H1 (cell line): ENCODE data around the gene UBAP2. TPM values are rescaled to one million over a fixed set of nuclear protein-coding genes. Genes with fewer than 3 reads are reported as not detected.

ENCODE experiments used
- CTCF ChIA-PET: fragments of 300-600 bp; sonication (Branson Sonifier 250); formaldehyde crosslinking; loops from one replicate; lab custom pipeline; 2021; ENCODE audit not compliant: partially characterized antibody; lab: Charles Lee
- POLR2A ChIA-PET: fragments of 300-600 bp; sonication (Branson Sonifier 250); formaldehyde crosslinking; loops from one replicate; lab custom pipeline; 2021; ENCODE audit warnings: inconsistent platforms; ENCODE audit not compliant: partially characterized antibody; lab: Charles Lee
- DNase-seq, 2 experiments: peaks; one replicate each; pipeline versions ENCODE4 v3.0.0 to v3.0.0-alpha.2; 2010 to 2022; ENCODE audit warnings: low spot score in 2 of 2, low read depth in 1 of 2, mixed read lengths in 1 of 2
- FAIRE-seq: peaks from 2 replicates; lab custom pipeline; 2011; peaks lifted over from hg19 to GRCh38; lab: Jason Lieb, UNC
- H2AFZ ChIP-seq: 2 replicates; pipeline ENCODE4 v1.8.1; 2012; ENCODE audit warnings: low read length, inconsistent platforms
- H2AK5ac ChIP-seq: 2 replicates; pipeline ENCODE4 v1.6.1; 2013; ENCODE audit warnings: low read depth, low read length
- H2BK120ac ChIP-seq: replicated peaks from 2 replicates; pipeline ENCODE3; 2013; ENCODE audit warnings: low read depth, low read length, inconsistent platforms
- H2BK12ac ChIP-seq: 2 replicates; pipeline ENCODE4 v1.6.1; 2013; ENCODE audit warnings: low read depth, low read length
- H2BK15ac ChIP-seq: 2 replicates; pipeline ENCODE4 v1.6.1; 2013; ENCODE audit warnings: low read length
- H2BK20ac ChIP-seq: 2 replicates; pipeline ENCODE4 v1.6.1; 2013; ENCODE audit warnings: low read length
- H2BK5ac ChIP-seq: 2 replicates; pipeline ENCODE4 v1.6.1; 2013; ENCODE audit warnings: low read depth, low read length
- H3K14ac ChIP-seq: 2 replicates; pipeline ENCODE4 v1.6.1; 2013; ENCODE audit warnings: inconsistent platforms; ENCODE audit not compliant: insufficient read length
- H3K18ac ChIP-seq: 2 replicates; pipeline ENCODE4 v1.6.1; 2013; ENCODE audit warnings: low read length; ENCODE audit errors: extremely low read depth
- H3K23ac ChIP-seq: 2 replicates; pipeline ENCODE4 v1.6.1; 2013; ENCODE audit warnings: inconsistent platforms; ENCODE audit not compliant: insufficient read length
- H3K23me2 ChIP-seq: 2 replicates; pipeline ENCODE4 v1.6.1; 2013; ENCODE audit warnings: low read depth, low read length
- H3K27ac ChIP-seq: 2 replicates; pipeline ENCODE4 v1.6.1; 2011; ENCODE audit warnings: low read depth, low read length, inconsistent platforms
- H3K27me3 ChIP-seq, 4 experiments: replicated peaks in 1 of 4; 1 replicate in 1 of 4; 2 replicates in 3 of 4; pipeline versions ENCODE4 v1.6.1 to v1.8.1; 2011 to 2013; ENCODE audit warnings: low read length in 3 of 4, mild to moderate bottlenecking in 3 of 4, inconsistent platforms in 2 of 4, mixed read lengths in 2 of 4, moderate library complexity in 1 of 4; ENCODE audit not compliant: control insufficient read depth in 3 of 4, insufficient read depth in 3 of 4; ENCODE audit errors: extremely low read depth in 1 of 4
- H3K36me3 ChIP-seq, 4 experiments: 2 replicates each; pipeline versions ENCODE4 v1.6.1 to v1.8.1; 2011 to 2013; ENCODE audit warnings: mild to moderate bottlenecking in 4 of 4, low read length in 3 of 4, moderate library complexity in 2 of 4, control low read depth in 1 of 4, inconsistent platforms in 1 of 4; ENCODE audit not compliant: insufficient read depth in 4 of 4, control insufficient read depth in 2 of 4
- H3K4ac ChIP-seq: replicated peaks from 2 replicates; pipeline ENCODE3; 2013; ENCODE audit warnings: low read length, low read depth, mixed read lengths, inconsistent platforms; ENCODE audit not compliant: insufficient read length
- H3K4me1 ChIP-seq, 4 experiments: replicated peaks in 1 of 4; 1 replicate in 1 of 4; 2 replicates in 3 of 4; pipeline versions ENCODE4 v1.6.1 to v1.8.1; 2011 to 2013; ENCODE audit warnings: low read length in 3 of 4, inconsistent platforms in 2 of 4, mixed read lengths in 1 of 4; ENCODE audit not compliant: insufficient read depth in 4 of 4, control insufficient read depth in 3 of 4
- H3K4me2 ChIP-seq, 2 experiments: 2 replicates each; pipeline versions ENCODE4 v1.6.1 to v1.8.1; 2011 to 2013; ENCODE audit warnings: low read depth in 2 of 2, low read length in 2 of 2, control low read depth in 1 of 2, inconsistent platforms in 1 of 2, mild to moderate bottlenecking in 1 of 2; ENCODE audit not compliant: insufficient read depth in 1 of 2
- H3K4me3 ChIP-seq, 4 experiments: fragments of 200-600, 300-600 bp in 1 of 4; sonication (generic), shearing (Covaris generic), sonication (Bioruptor Twin) in 1 of 4; 2 replicates each; pipeline versions ENCODE4 v1.5.1 to v1.8.1; 2011 to 2016; ENCODE audit warnings: low read length in 4 of 4, low read depth in 3 of 4, control low read depth in 2 of 4, inconsistent platforms in 2 of 4, mild to moderate bottlenecking in 2 of 4, mixed read lengths in 1 of 4, moderate library complexity in 1 of 4; ENCODE audit not compliant: insufficient read depth in 2 of 4; ENCODE audit errors: extremely low read depth in 1 of 4
- H3K56ac ChIP-seq: replicated peaks from 2 replicates; pipeline ENCODE3; 2013; ENCODE audit warnings: low read depth, mild to moderate bottlenecking, mixed read lengths, low read length, inconsistent platforms; ENCODE audit not compliant: insufficient read length
- H3K79me1 ChIP-seq: 2 replicates; pipeline ENCODE4 v1.6.1; 2013; ENCODE audit warnings: low read depth, low read length, control low read depth
- H3K79me2 ChIP-seq, 2 experiments: 2 replicates each; pipeline versions ENCODE4 v1.6.1 to v1.8.1; 2012 to 2013; ENCODE audit warnings: low read length in 2 of 2, mild to moderate bottlenecking in 2 of 2, inconsistent platforms in 1 of 2; ENCODE audit not compliant: insufficient read depth in 2 of 2, control insufficient read depth in 1 of 2
- H3K9ac ChIP-seq, 4 experiments: replicated peaks in 1 of 4; 1 replicate in 1 of 4; 2 replicates in 3 of 4; pipeline versions ENCODE4 v1.6.1 to v1.8.1; 2011 to 2013; ENCODE audit warnings: low read depth in 3 of 4, low read length in 3 of 4, control low read depth in 2 of 4, mild to moderate bottlenecking in 2 of 4, moderate library complexity in 2 of 4, inconsistent platforms in 1 of 4; ENCODE audit errors: extremely low read depth in 1 of 4
- H3K9me3 ChIP-seq, 2 experiments: 2 replicates each; pipeline versions ENCODE4 v1.6.1 to v1.8.1; 2012 to 2013; ENCODE audit warnings: mild to moderate bottlenecking in 2 of 2, moderate library complexity in 2 of 2, control low read depth in 1 of 2, inconsistent platforms in 1 of 2, low read depth in 1 of 2, low read length in 1 of 2, mixed read lengths in 1 of 2; ENCODE audit not compliant: insufficient read depth in 2 of 2
- H4K20me1 ChIP-seq, 2 experiments: replicated peaks in 1 of 2; 2 replicates each; pipeline versions ENCODE3 to v1.8.1; 2011 to 2013; ENCODE audit warnings: inconsistent platforms in 2 of 2, low read length in 2 of 2, mild to moderate bottlenecking in 1 of 2; ENCODE audit not compliant: insufficient read depth in 2 of 2, control insufficient read depth in 1 of 2
- H4K5ac ChIP-seq: 2 replicates; pipeline ENCODE4 v1.6.1; 2013; ENCODE audit warnings: low read length, low read depth, mixed read lengths, inconsistent platforms; ENCODE audit not compliant: insufficient read length
- H4K8ac ChIP-seq: 2 replicates; pipeline ENCODE4 v1.8.0; 2013; ENCODE audit warnings: mild to moderate bottlenecking, moderate library complexity, low read length, inconsistent platforms; ENCODE audit not compliant: insufficient read depth; ENCODE audit errors: extremely low read depth
- H4K91ac ChIP-seq: replicated peaks from 2 replicates; pipeline ENCODE3; 2013; ENCODE audit warnings: low read length, mixed read lengths, inconsistent platforms; ENCODE audit not compliant: insufficient read length
- BACH1 ChIP-seq: IDR thresholded peaks from 2 replicates; pipeline ENCODE4 v1.6.1; 2012; ENCODE audit warnings: low read length, improper control_type of control experiment
- JUN ChIP-seq: IDR thresholded peaks from 2 replicates; pipeline ENCODE4 v1.6.1; 2011; ENCODE audit warnings: low read depth, mild to moderate bottlenecking, improper control_type of control experiment, low read length
- MAFK ChIP-seq: IDR thresholded peaks from 2 replicates; pipeline ENCODE4 v1.6.1; 2012; ENCODE audit warnings: low read depth, mild to moderate bottlenecking, improper control_type of control experiment, low read length
- MAX ChIP-seq: IDR thresholded peaks from 2 replicates; pipeline ENCODE4 v1.6.1; 2012; ENCODE audit warnings: inconsistent platforms
- POU5F1 ChIP-seq: IDR thresholded peaks from 2 replicates; pipeline ENCODE4 v1.6.1; 2011; ENCODE audit warnings: low read depth, mild to moderate bottlenecking, low read length, moderate library complexity
- SIRT6 ChIP-seq: IDR thresholded peaks from one replicate; pipeline ENCODE4 v1.7.1; 2012; ENCODE audit warnings: low read length, inconsistent platforms
- TBP ChIP-seq: IDR thresholded peaks from 2 replicates; pipeline ENCODE4 v1.6.1; 2011; ENCODE audit warnings: low read depth, low read length, improper control_type of control experiment
- TCF12 ChIP-seq: IDR thresholded peaks from 2 replicates; pipeline ENCODE4 v1.6.1; 2011; ENCODE audit warnings: low read depth, mild to moderate bottlenecking, low read length
- TEAD4 ChIP-seq: IDR thresholded peaks from 2 replicates; pipeline ENCODE4 v1.6.1; 2012; ENCODE audit warnings: low read depth, low read length, inconsistent platforms, mixed read lengths
- WGBS, 2 experiments: shearing (Covaris generic) in 1 of 2; methylation state at CpG; one replicate each; pipeline versions ENCODE4 v1.1.6 to v1.1.7; 2013 to 2015; ENCODE audit warnings: low lambda C conversion rate in 2 of 2, mixed read lengths in 2 of 2, inconsistent platforms in 1 of 2, low coverage in 1 of 2, missing lambda C conversion rate in 1 of 2; ENCODE audit not compliant: insufficient replicate concordance in 2 of 2, insufficient coverage in 1 of 2, insufficient read length in 1 of 2; ENCODE audit errors: extremely low coverage in 1 of 2, missing lambda C conversion rate in 1 of 2; 5-methylcytosine and 5-hydroxymethylcytosine counted together
- polyA plus RNA-seq, 7 experiments: library from polyadenylated mRNA; depleted of rRNA in 3 of 7; stranded (reverse) in 5 of 7; unstranded in 2 of 7; fragments of >200 nt in 5 of 7; fragments of 200-250 nt in 2 of 7; gene quantifications; 1 replicate in 5 of 7; 2 replicates in 1 of 7; 4 replicates in 1 of 7; pipeline versions ENCODE4 v1.2.1 to v1.2.3, GENCODE V29; 2011 to 2013; ENCODE audit warnings: missing spikeins in 2 of 7, mixed read lengths in 2 of 7
- total RNA-seq: library from RNA; stranded (reverse); fragmentation: NEBNext Ultra II Directional; extraction: Animal tissue kit (Norgen Biotek cat#: 25700); gene quantifications from 2 replicates; pipeline ENCODE4 v1.2.1, GENCODE V29; 2021

Gene UBAP2
- total and polyA plus RNA-seq, 2 of the 8 experiments (the other 6 are each of a cell fraction or from before 2014, with no cell fraction given), result 75.0 to 81.4 TPM

- Histone ChIP-seq H3K79me2 (peaks cover 0 to 4% of the 10 kb centered on the region in 2 experiments; a peak in 1 of 4 replicates), H3K4me3 (no peak overlapping the region), H3K4me2 (no peak overlapping the region), H2AFZ (no peak overlapping the region), H2BK15ac (no peak overlapping the region), H4K8ac (no peak overlapping the region), H4K20me1 (peaks cover 2 to 6% of the 10 kb centered on the region in 2 experiments), H4K5ac (no peak overlapping the region), H3K14ac (no peak overlapping the region), H2BK5ac (no peak overlapping the region; the same call in 1 of the 2 replicates), H3K9me3 (no peaks in the 10 kb centered on the region), H3K23ac (no peak overlapping the region), H2BK120ac (no peak overlapping the region), H3K23me2 (no peaks in the 10 kb centered on the region), H3K9ac (no peak overlapping the region), H2AK5ac (no peak overlapping the region), H3K56ac (no peak overlapping the region), H2BK12ac (no peak overlapping the region), H3K36me3 (peaks cover 39 to 84% (median 64%) of the 10 kb centered on the region in 4 experiments), H3K18ac (no peak overlapping the region), H3K79me1 (no peaks in the 10 kb centered on the region), H3K27ac (no peak overlapping the region), H2BK20ac (no peak overlapping the region), H3K27me3 (no peaks in the 10 kb centered on the region), H4K91ac (no peak overlapping the region), H3K4me1 (peaks cover 0 to 4% (median under 1%) of the 10 kb centered on the region in 4 experiments; a peak in 5 of 7 replicates), H3K4ac (no peak overlapping the region)
- WGBS, 2 experiments, result 91% methylated on average over 3 of the region's 3 CpGs; no CpG with 5 or more reads in 1 of the 2 experiments
- POLR2A ChIA-PET, result no interaction called here
- no peak for FAIRE-seq
- TF ChIP-seq POU5F1, result no peak
- no peak for TF ChIP-seq JUN
- TF ChIP-seq SIRT6, result no peak
- no peak for TF ChIP-seq MAX
- TF ChIP-seq MAFK, result no peak
- TF ChIP-seq TEAD4, result no peak
- no peak for TF ChIP-seq TBP
- TF ChIP-seq TCF12, result no peak
- no peak for TF ChIP-seq BACH1
- CTCF ChIA-PET, result interaction anchor here (1.5 kb wide), 1 partner anchor 11 kb away, joined by 4 read pairs; no protein-coding TSS in a partner anchor
- DNase-seq, result no peak
These were observed 117.4 kb downstream of the UBAP2 start for GRCh38 chr9:33931326-33931725.
